HepG2 (cell line): Measurements from ENCODE around the gene ZNF467. TPM values are rescaled to one million over a fixed set of nuclear protein-coding genes. Genes with fewer than 3 reads are reported as not detected.

Source experiments
- ATAC-seq: fragments of 200-7000 bp; cut with Tn5 transposase; 3 replicates; pipeline ENCODE4 v1.9.1; 2020; ENCODE audit warnings: mild to moderate bottlenecking, moderate library complexity
- BruUV-seq: library from RNA; stranded (reverse); fragments of 400-500 nt; replicated peaks from 2 replicates; lab custom pipeline; 2021; lab: Mats Ljungman, UMichigan
- CTCF ChIA-PET: fragments of 300-600 bp; formaldehyde crosslinking; extraction: SDS; loops from one replicate; lab custom pipeline; 2021; ENCODE audit warnings: low total read pairs, inconsistent platforms, low intra/inter-chr PET ratio; lab: Yijun Ruan, JAX
- POLR2A ChIA-PET: fragments of 350-600 bp; sonication (Branson Sonifier 250); formaldehyde crosslinking; loops from one replicate; lab custom pipeline; 2020; ENCODE audit warnings: antibody characterized with exemption, inconsistent platforms; lab: Yijun Ruan, JAX
- DNase-seq: peaks from one replicate; pipeline ENCODE4 v3.0.0-alpha.2; 2015; ENCODE audit warnings: low spot score
- FAIRE-seq: peaks from 3 replicates; lab custom pipeline; 2011; peaks lifted over from hg19 to GRCh38; lab: Jason Lieb, UNC
- H2AFZ ChIP-seq: one replicate; pipeline ENCODE4 v1.6.1; 2011; ENCODE audit warnings: low read length, inconsistent platforms
- H3K27ac ChIP-seq: fragments of 300-600 bp; 3 replicates; pipeline ENCODE4 v1.8.0; 2011; ENCODE audit warnings: mixed run types, mild to moderate bottlenecking, mixed read lengths, low read length, inconsistent platforms; ENCODE audit not compliant: insufficient read depth; ENCODE audit errors: extremely low read length
- H3K27me3 ChIP-seq, 2 experiments: fragments of 200-600 bp in 1 of 2; 2 replicates in 1 of 2; 3 replicates in 1 of 2; pipeline versions ENCODE4 v1.6.0 to v1.8.0; 2011; ENCODE audit warnings: low read length in 2 of 2, mild to moderate bottlenecking in 2 of 2, moderate library complexity in 2 of 2, inconsistent platforms in 1 of 2; ENCODE audit not compliant: insufficient read depth in 2 of 2, control insufficient read depth in 1 of 2
- H3K36me3 ChIP-seq, 2 experiments: fragments of 200-600 bp in 1 of 2; replicated peaks in 1 of 2; 2 replicates in 1 of 2; 3 replicates in 1 of 2; pipeline versions ENCODE4 v1.5.1 to v1.8.0; 2011; ENCODE audit warnings: low read length in 2 of 2, inconsistent platforms in 1 of 2; ENCODE audit not compliant: insufficient read depth in 2 of 2, control insufficient read depth in 1 of 2
- H3K4me1 ChIP-seq: 2 replicates; pipeline ENCODE4 v1.5.1; 2012; ENCODE audit warnings: low read length, inconsistent platforms; ENCODE audit not compliant: insufficient read depth
- H3K4me2 ChIP-seq: 2 replicates; pipeline ENCODE4 v1.6.0; 2011; ENCODE audit warnings: low read depth, low read length, inconsistent platforms
- H3K4me3 ChIP-seq, 3 experiments: fragments of 200-600 bp in 1 of 3; sonication (generic), shearing (Covaris generic) in 1 of 3; replicated peaks in 1 of 3; 2 replicates each; pipeline ENCODE4 v1.5.1; 2011 to 2016; ENCODE audit warnings: low read length in 3 of 3, inconsistent platforms in 2 of 3, low read depth in 2 of 3, mild to moderate bottlenecking in 2 of 3, control low read depth in 1 of 3, mixed read lengths in 1 of 3; ENCODE audit not compliant: insufficient read depth in 1 of 3
- H3K79me2 ChIP-seq: one replicate; pipeline ENCODE4 v1.6.1; 2011; ENCODE audit warnings: low read length, inconsistent platforms; ENCODE audit not compliant: insufficient read depth
- H3K9ac ChIP-seq: 2 replicates; pipeline ENCODE4 v1.6.0; 2011; ENCODE audit warnings: mild to moderate bottlenecking, low read depth, low read length, inconsistent platforms; ENCODE audit not compliant: insufficient read depth
- H3K9me3 ChIP-seq: 2 replicates; pipeline ENCODE4 v1.5.1; 2012; ENCODE audit warnings: mild to moderate bottlenecking, low read length
- H4K20me1 ChIP-seq: 2 replicates; pipeline ENCODE4 v1.6.0; 2011; ENCODE audit warnings: inconsistent platforms, mild to moderate bottlenecking, low read length, moderate library complexity; ENCODE audit not compliant: insufficient read depth
- ATRX ChIP-seq: sonication (generic); formaldehyde crosslinking; IDR thresholded peaks from 2 replicates; pipeline ENCODE4 v1.4.0; 2020; ENCODE audit warnings: missing genetic modification reagents, borderline replicate concordance
- HOXA7 ChIP-seq: sonication (generic); formaldehyde crosslinking; IDR thresholded peaks from 2 replicates; pipeline ENCODE4 v1.8.1; 2022; ENCODE audit warnings: mild to moderate bottlenecking, missing genetic modification reagents, moderate library complexity
- LCORL ChIP-seq, 2 experiments: fragments of 450-650 bp in 1 of 2; sonication (generic) in 1 of 2; formaldehyde crosslinking in 1 of 2; IDR thresholded peaks; 2 replicates each; pipeline versions ENCODE4 v1.5.0 to v1.6.1; 2017 to 2020; ENCODE audit warnings: antibody characterized with exemption in 1 of 2, missing genetic modification reagents in 1 of 2
- NPAS2 ChIP-seq: sonication (generic); formaldehyde crosslinking; IDR thresholded peaks from 2 replicates; pipeline ENCODE4 v1.8.0; 2022; ENCODE audit warnings: mild to moderate bottlenecking, missing genetic modification reagents, borderline replicate concordance
- ONECUT2 ChIP-seq: sonication (generic); formaldehyde crosslinking; IDR thresholded peaks from 2 replicates; pipeline ENCODE4 v1.4.0; 2020; ENCODE audit warnings: missing genetic modification reagents
- PRDM4 ChIP-seq: sonication (generic); formaldehyde crosslinking; IDR thresholded peaks from 2 replicates; pipeline ENCODE4 v1.9.0; 2021; ENCODE audit warnings: missing genetic modification reagents, borderline replicate concordance
- RAD51 ChIP-seq: fragments of 450-650 bp; IDR thresholded peaks from 2 replicates; pipeline ENCODE4 v1.6.1; 2016; ENCODE audit warnings: borderline replicate concordance
- SP5 ChIP-seq: IDR thresholded peaks from 2 replicates; pipeline ENCODE4 v1.6.1; 2016; ENCODE audit warnings: low read depth, borderline replicate concordance
- TOPORS ChIP-seq: sonication (generic); formaldehyde crosslinking; IDR thresholded peaks from 2 replicates; pipeline ENCODE4 v1.8.0; 2023; ENCODE audit warnings: mild to moderate bottlenecking, missing genetic modification reagents
- ZBTB20 ChIP-seq: sonication (generic); formaldehyde crosslinking; IDR thresholded peaks from 2 replicates; pipeline ENCODE4 v1.8.1; 2023; ENCODE audit warnings: missing genetic modification reagents, low read depth, mild to moderate bottlenecking, borderline replicate concordance
- ZSCAN25 ChIP-seq: sonication (generic); formaldehyde crosslinking; IDR thresholded peaks from 2 replicates; pipeline ENCODE4 v1.8.0; 2022; ENCODE audit warnings: mild to moderate bottlenecking, missing genetic modification reagents
- WGBS: methylation state at CpG from one replicate; pipeline ENCODE4 v1.1.6; 2017; ENCODE audit warnings: low lambda C conversion rate; 5-methylcytosine and 5-hydroxymethylcytosine counted together
- in situ Hi-C: cut with HindIII; loops from 2 replicates; pipeline ENCODE4 v1.10.0; 2017; ENCODE audit warnings: low pct_unique_long_range_greater_than_20kb; ENCODE audit not compliant: extremely low pct_ligation_motif_present
- intact Hi-C: fragments of 100-400 bp; cut with micrococcal nuclease; formaldehyde crosslinking; loops from one replicate; pipeline ENCODE4 v1.10.0; 2022; ENCODE audit not compliant: unreplicated experiment
- polyA plus RNA-seq, 8 experiments: library from polyadenylated mRNA; depleted of rRNA in 3 of 8; stranded (reverse) in 7 of 8; unstranded in 1 of 8; fragments of >200 nt; fragmentation: Illumina TruSeq in 4 of 8; extraction: Trizol in 4 of 8; gene quantifications; 2 replicates each; pipeline versions ENCODE4 v1.2.1 to v1.2.3, GENCODE V29; 2011 to 2016; ENCODE audit warnings: low read depth in 4 of 8, missing spikeins in 1 of 8, mixed read lengths in 1 of 8; ENCODE audit not compliant: insufficient read depth in 1 of 8
- total RNA-seq, 5 experiments: library from RNA; depleted of rRNA; stranded (reverse); fragments of >200 nt; fragmentation: Illumina TruSeq; extraction: Trizol; gene quantifications; 2 replicates each; pipeline ENCODE4 v1.2.3, GENCODE V29; 2016; ENCODE audit warnings: low read depth in 1 of 5
- TF ChIP-seq, protein P1 (sequence below): sonication (generic); formaldehyde crosslinking; IDR thresholded peaks from 2 replicates; pipeline ENCODE4 v1.5.0; 2020; ENCODE audit warnings: missing genetic modification reagents, mild to moderate bottlenecking, borderline replicate concordance

The ZNF467 gene
- total and polyA plus RNA-seq, 2 of the 13 experiments (the other 11 are each of a cell fraction or from before 2014, with no cell fraction given) = 0.03 TPM; not detected in 1

GRCh38 chr7:149772241-149772955 is 990 bp downstream of the ZNF467 start:
- H4K20me1 ChIP-seq = 0 out of 2 replicates have a peak, but pooled peaks cover 3% of the 10 kb centered on the region
- H3K9me3 ChIP-seq = no peaks in the 10 kb centered on the region
- no peaks in the 10 kb centered on the region for H3K79me2 ChIP-seq
- CTCF ChIA-PET = no interaction called here
- no peak overlapping the region for H2AFZ ChIP-seq
- in situ Hi-C loops (no loop called here), intact Hi-C loops (no loop called here)
- H3K4me2 ChIP-seq = peak overlapping the region; percentile 61
- no peak for FAIRE-seq
- H3K4me1 ChIP-seq = peaks cover 9% of the 10 kb centered on the region
- no peak for DNase-seq
- POLR2A ChIA-PET = no interaction called here
- no peaks in the 10 kb centered on the region for H3K36me3 ChIP-seq
- peaks cover 17 to 48% of the 10 kb centered on the region in 2 experiments; a peak in 4 of 5 replicates for H3K27me3 ChIP-seq
- WGBS = 3% methylated on average over 47 of the region's 47 CpGs
- BruUV-seq = no TSS peak
- H3K4me3 ChIP-seq = peak overlapping the region; percentile 55 to 69 (median 68); a peak in 5 of 6 replicates
- no peak overlapping the region for H3K27ac ChIP-seq
- no peak for TF ChIP-seq RAD51
- no peak for TF ChIP-seq LCORL (IDR thresholded peaks at IDR 0.05)
- TF ChIP-seq LCORL (CRISPR knock-in tag; IDR thresholded peaks at IDR 0.05) = no peak
- no peak for TF ChIP-seq ZBTB20 (CRISPR knock-in tag)
- ATAC-seq = no peak
- no peak overlapping the region for H3K9ac ChIP-seq

- in situ Hi-C loops (no loop called here), intact Hi-C loops (no loop called here)
- ChIA-PET POLR2A (interaction anchor here (0.6 kb wide), 1 partner anchor 148 kb away, joined by 6 read pairs; no protein-coding TSS in a partner anchor), CTCF (no interaction called here)
- BruUV-seq = no TSS peak
- Histone ChIP-seq H3K9ac (no peak overlapping the region), H4K20me1 (0 out of 2 replicates have a peak, but pooled peaks cover 3% of the 10 kb centered on the region), H3K27ac (no peak overlapping the region), H3K79me2 (no peaks in the 10 kb centered on the region), H3K4me1 (peaks cover 9% of the 10 kb centered on the region), H3K4me2 (peak overlapping the region; percentile 70), H2AFZ (no peak overlapping the region), H3K4me3 (peak overlapping the region; percentile 50 to 76 (median 69); a peak in 4 of 6 replicates), H3K27me3 (peaks cover 12 to 41% of the 10 kb centered on the region in 2 experiments; a peak in 4 of 5 replicates), H3K9me3 (no peaks in the 10 kb centered on the region), H3K36me3 (no peaks in the 10 kb centered on the region)
- 2% methylated on average over 30 of the region's 37 CpGs for WGBS
- DNase-seq (peak; percentile 61), ATAC-seq (peak; percentile 89), FAIRE-seq (no peak)
- TF ChIP-seq ZSCAN25 (CRISPR knock-in tag) = peak; percentile 40; the same call in 1 of the 2 replicates
- TF ChIP-seq ATRX (CRISPR knock-in tag) = no peak
- TF ChIP-seq NPAS2 (CRISPR knock-in tag) = no peak
- TF ChIP-seq TOPORS = no peak
- no peak for TF ChIP-seq HOXA7
- no peak for TF ChIP-seq ONECUT2 (CRISPR knock-in tag)
- TF ChIP-seq SP5 (CRISPR knock-in tag) = 0 out of 2 replicates have a peak, but pooled peaks have one; percentile 16
- TF ChIP-seq, protein P1, sequence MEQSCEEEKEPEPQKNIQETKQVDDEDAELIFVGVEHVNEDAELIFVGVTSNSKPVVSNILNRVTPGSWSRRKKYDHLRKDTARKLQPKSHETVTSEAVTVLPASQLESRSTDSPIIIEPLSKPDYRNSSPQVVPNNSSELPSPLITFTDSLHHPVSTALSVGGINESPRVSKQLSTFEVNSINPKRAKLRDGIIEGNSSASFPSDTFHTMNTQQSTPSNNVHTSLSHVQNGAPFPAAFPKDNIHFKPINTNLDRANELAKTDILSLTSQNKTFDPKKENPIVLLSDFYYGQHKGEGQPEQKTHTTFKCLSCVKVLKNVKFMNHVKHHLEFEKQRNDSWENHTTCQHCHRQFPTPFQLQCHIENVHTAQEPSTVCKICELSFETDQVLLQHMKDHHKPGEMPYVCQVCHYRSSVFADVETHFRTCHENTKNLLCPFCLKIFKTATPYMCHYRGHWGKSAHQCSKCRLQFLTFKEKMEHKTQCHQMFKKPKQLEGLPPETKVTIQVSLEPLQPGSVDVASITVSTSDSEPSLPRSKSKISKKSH (CRISPR knock-in tag) = no peak
- TF ChIP-seq PRDM4 (CRISPR knock-in tag) = no peak
Observed at GRCh38 chr7:149771720-149772240, 1.6 kb downstream of the ZNF467 start.
